ENCODE data around the gene KLHL29.

DNA sequence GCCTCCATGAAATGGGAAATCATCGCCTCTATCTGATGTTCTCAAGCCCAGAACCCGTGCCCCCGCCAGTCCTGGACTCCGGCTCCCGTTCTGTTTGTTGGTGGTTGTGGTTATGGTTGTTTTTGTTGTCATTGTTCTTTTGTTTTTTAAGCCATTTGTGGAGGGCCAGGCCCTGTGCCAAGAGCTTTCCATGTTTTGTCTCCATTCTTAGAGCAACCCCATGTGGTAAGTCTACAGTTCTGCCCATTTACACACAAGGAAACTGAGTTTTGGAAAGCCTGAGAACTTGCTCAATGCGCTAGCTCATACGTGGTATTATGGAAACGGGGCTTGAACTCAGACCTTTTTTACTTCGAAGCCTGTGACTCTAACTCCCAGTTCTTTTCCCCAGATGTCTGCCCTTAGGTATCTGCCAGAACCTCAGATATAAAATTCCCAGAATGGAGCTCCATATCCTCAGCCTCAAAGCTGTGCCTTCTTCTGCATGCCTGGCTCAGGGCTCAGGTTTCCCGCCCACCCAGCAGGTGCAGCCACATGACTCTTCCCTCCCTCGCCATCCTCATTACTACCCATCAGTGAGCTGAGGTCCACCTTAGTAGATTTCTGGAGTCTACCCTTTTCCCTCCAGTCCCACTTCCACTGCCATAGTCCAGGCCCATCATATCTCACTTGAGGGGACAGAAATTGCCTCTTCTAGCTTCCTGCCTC, 194.1 kb downstream of the KLHL29 start:
- TF ChIP-seq, protein P1, sequence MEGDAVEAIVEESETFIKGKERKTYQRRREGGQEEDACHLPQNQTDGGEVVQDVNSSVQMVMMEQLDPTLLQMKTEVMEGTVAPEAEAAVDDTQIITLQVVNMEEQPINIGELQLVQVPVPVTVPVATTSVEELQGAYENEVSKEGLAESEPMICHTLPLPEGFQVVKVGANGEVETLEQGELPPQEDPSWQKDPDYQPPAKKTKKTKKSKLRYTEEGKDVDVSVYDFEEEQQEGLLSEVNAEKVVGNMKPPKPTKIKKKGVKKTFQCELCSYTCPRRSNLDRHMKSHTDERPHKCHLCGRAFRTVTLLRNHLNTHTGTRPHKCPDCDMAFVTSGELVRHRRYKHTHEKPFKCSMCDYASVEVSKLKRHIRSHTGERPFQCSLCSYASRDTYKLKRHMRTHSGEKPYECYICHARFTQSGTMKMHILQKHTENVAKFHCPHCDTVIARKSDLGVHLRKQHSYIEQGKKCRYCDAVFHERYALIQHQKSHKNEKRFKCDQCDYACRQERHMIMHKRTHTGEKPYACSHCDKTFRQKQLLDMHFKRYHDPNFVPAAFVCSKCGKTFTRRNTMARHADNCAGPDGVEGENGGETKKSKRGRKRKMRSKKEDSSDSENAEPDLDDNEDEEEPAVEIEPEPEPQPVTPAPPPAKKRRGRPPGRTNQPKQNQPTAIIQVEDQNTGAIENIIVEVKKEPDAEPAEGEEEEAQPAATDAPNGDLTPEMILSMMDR (IDR thresholded peaks at IDR 0.05; ENCODE audit: borderline replicate concordance, extremely low read depth, low read length, poor library complexity, severe bottlenecking): no peak
- no peak for TF ChIP-seq EZH2 (IDR thresholded peaks at IDR 0.05; ENCODE audit: borderline replicate concordance, low read depth, low read length, severe bottlenecking)

Data from DND-41 (cell line).